ENCODE data around the gene CDHR1.

GRCh38 chr10:84237199-84238051 is 43.1 kb downstream of the CDHR1 start:
- TF ChIP-seq CTCF (IDR thresholded peaks at IDR 0.05 in 4 of 5, conservative IDR thresholded peaks at IDR 0.05 in 1 of 5) (no peak), POLR2A (IDR thresholded peaks at IDR 0.05) (no peak)

All from gastrocnemius medialis (tissue), 4 donors.